ENCODE results near the gene SYK. TPM values are rescaled to one million over a fixed set of nuclear protein-coding genes. Genes with fewer than 3 reads are reported as not detected.

Gene SYK
- total and polyA plus RNA-seq, 2 of the 13 experiments (the other 11 are each of a cell fraction or from before 2014, with no cell fraction given) = not detected

DNA sequence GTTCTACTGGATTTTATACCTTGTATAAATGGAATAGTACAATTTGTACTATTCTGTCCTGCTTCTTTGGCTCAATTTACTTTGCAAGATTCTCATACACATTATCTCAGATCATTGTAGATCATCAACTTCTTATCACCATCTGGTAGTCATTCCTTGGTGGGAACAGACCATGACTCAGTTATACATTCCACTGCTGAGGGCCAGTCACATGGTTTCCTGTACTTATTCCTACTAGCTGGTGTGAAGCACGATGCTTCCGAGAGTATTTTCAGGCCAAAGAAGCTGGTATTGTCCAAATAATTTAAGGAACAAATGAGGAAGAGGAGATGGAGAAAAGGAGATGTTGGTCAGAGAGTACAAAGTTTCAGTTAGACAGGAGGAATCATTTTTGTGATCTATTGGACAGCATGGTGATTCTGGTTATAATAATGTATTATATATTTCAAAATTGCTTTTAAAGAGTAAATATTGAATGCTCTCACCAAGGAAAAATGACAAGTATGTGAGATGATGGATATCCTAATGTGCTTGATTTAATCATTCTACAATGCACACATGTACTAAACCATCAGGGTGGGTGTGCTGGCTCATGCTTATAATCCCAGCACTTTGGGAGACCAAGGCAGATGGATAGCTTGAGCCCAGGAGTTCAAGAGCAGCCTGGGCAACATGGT lies 124.1 kb downstream of the SYK start:
- H3K9me3 ChIP-seq (ENCODE audit: low read length) = no peaks in the 10 kb centered on the region
- no peak for FAIRE-seq
- TF ChIP-seq, protein P1, sequence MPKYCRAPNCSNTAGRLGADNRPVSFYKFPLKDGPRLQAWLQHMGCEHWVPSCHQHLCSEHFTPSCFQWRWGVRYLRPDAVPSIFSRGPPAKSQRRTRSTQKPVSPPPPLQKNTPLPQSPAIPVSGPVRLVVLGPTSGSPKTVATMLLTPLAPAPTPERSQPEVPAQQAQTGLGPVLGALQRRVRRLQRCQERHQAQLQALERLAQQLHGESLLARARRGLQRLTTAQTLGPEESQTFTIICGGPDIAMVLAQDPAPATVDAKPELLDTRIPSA (CRISPR knock-in tag; IDR thresholded peaks at IDR 0.05; ENCODE audit: borderline replicate concordance) = no peak
- TF ChIP-seq HES4 (CRISPR knock-in tag; IDR thresholded peaks at IDR 0.05; ENCODE audit: borderline replicate concordance) = no peak
- TF ChIP-seq ZNF510 (CRISPR knock-in tag; IDR thresholded peaks at IDR 0.05; ENCODE audit: low read depth) = no peak
- no peak for TF ChIP-seq PHB2 (IDR thresholded peaks at IDR 0.05; ENCODE audit: partially characterized antibody)
- TF ChIP-seq, protein P2, sequence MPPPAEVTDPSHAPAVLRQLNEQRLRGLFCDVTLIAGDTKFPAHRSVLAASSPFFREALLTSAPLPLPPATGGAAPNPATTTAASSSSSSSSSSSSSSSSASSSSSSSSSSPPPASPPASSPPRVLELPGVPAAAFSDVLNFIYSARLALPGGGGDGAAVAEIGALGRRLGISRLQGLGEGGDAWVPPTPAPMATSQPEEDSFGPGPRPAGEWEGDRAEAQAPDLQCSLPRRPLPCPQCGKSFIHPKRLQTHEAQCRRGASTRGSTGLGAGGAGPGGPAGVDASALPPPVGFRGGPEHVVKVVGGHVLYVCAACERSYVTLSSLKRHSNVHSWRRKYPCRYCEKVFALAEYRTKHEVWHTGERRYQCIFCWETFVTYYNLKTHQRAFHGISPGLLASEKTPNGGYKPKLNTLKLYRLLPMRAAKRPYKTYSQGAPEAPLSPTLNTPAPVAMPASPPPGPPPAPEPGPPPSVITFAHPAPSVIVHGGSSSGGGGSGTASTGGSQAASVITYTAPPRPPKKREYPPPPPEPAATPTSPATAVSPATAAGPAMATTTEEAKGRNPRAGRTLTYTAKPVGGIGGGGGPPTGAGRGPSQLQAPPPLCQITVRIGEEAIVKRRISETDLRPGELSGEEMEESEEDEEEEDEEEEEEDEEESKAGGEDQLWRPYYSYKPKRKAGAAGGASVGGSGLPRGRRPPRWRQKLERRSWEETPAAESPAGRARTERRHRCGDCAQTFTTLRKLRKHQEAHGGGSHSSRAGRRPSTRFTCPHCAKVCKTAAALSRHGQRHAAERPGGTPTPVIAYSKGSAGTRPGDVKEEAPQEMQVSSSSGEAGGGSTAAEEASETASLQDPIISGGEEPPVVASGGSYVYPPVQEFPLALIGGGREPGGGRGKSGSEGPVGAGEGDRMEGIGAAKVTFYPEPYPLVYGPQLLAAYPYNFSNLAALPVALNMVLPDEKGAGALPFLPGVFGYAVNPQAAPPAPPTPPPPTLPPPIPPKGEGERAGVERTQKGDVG (CRISPR knock-in tag; IDR thresholded peaks at IDR 0.05; ENCODE audit: borderline replicate concordance) = no peak
- TF ChIP-seq, protein P3, sequence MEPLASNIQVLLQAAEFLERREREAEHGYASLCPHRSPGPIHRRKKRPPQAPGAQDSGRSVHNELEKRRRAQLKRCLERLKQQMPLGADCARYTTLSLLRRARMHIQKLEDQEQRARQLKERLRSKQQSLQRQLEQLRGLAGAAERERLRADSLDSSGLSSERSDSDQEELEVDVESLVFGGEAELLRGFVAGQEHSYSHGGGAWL (CRISPR knock-in tag; IDR thresholded peaks at IDR 0.05) = no peak
- TF ChIP-seq, protein P4, sequence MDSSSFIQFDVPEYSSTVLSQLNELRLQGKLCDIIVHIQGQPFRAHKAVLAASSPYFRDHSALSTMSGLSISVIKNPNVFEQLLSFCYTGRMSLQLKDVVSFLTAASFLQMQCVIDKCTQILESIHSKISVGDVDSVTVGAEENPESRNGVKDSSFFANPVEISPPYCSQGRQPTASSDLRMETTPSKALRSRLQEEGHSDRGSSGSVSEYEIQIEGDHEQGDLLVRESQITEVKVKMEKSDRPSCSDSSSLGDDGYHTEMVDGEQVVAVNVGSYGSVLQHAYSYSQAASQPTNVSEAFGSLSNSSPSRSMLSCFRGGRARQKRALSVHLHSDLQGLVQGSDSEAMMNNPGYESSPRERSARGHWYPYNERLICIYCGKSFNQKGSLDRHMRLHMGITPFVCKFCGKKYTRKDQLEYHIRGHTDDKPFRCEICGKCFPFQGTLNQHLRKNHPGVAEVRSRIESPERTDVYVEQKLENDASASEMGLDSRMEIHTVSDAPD (CRISPR knock-in tag; IDR thresholded peaks at IDR 0.05) = no peak
- no peak for TF ChIP-seq ZNF121 (CRISPR knock-in tag; IDR thresholded peaks at IDR 0.05)
- TF ChIP-seq, protein P5, sequence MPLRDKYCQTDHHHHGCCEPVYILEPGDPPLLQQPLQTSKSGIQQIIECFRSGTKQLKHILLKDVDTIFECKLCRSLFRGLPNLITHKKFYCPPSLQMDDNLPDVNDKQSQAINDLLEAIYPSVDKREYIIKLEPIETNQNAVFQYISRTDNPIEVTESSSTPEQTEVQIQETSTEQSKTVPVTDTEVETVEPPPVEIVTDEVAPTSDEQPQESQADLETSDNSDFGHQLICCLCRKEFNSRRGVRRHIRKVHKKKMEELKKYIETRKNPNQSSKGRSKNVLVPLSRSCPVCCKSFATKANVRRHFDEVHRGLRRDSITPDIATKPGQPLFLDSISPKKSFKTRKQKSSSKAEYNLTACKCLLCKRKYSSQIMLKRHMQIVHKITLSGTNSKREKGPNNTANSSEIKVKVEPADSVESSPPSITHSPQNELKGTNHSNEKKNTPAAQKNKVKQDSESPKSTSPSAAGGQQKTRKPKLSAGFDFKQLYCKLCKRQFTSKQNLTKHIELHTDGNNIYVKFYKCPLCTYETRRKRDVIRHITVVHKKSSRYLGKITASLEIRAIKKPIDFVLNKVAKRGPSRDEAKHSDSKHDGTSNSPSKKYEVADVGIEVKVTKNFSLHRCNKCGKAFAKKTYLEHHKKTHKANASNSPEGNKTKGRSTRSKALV (CRISPR knock-in tag; IDR thresholded peaks at IDR 0.05) = no peak
- TF ChIP-seq ZMYM2 (CRISPR knock-in tag; IDR thresholded peaks at IDR 0.05) = no peak
- TF ChIP-seq CEBPG (CRISPR knock-in tag; IDR thresholded peaks at IDR 0.05) = no peak
- TF ChIP-seq RFXANK (CRISPR knock-in tag; IDR thresholded peaks at IDR 0.05) = no peak
- TF ChIP-seq, protein P6, sequence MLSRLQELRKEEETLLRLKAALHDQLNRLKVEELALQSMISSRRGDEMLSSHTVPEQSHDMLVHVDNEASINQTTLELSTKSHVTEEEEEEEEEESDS (CRISPR knock-in tag; IDR thresholded peaks at IDR 0.05; ENCODE audit: borderline replicate concordance) = no peak

More for the DNA sequence above, 124.1 kb downstream of the SYK start:
- Histone ChIP-seq H3K27me3 (ENCODE audit: control insufficient read depth in 1 of 2, insufficient read depth in 2 of 2, low read length in 2 of 2) (peaks cover 3 to 29% of the 10 kb centered on the region in 2 experiments; a peak in 3 of 5 replicates), H3K36me3 (replicated peaks in 1 of 2; ENCODE audit: control insufficient read depth in 1 of 2, insufficient read depth in 2 of 2, low read length in 2 of 2) (no peaks in the 10 kb centered on the region), H3K79me2 (ENCODE audit: insufficient read depth, low read length) (no peaks in the 10 kb centered on the region), H3K27ac (ENCODE audit: extremely low read length, insufficient read depth, low read length) (no peak overlapping the region), H3K4me3 (replicated peaks in 1 of 3; ENCODE audit: insufficient read depth in 1 of 3, low read depth in 2 of 3, low read length in 3 of 3) (no peak overlapping the region), H3K9ac (ENCODE audit: insufficient read depth, low read depth, low read length) (no peak overlapping the region), H4K20me1 (ENCODE audit: insufficient read depth, low read length) (no peaks in the 10 kb centered on the region), H2AFZ (ENCODE audit: low read length) (no peak overlapping the region), H3K4me2 (ENCODE audit: low read depth, low read length) (no peak overlapping the region), H3K4me1 (ENCODE audit: insufficient read depth, low read length) (no peaks in the 10 kb centered on the region)
- in situ Hi-C loops (cut with HindIII; ENCODE audit: extremely low pct_ligation_motif_present, low pct_unique_long_range_greater_than_20kb) = no loop called here
- POLR2A ChIA-PET = no interaction called here
- no peak for DNase-seq (ENCODE audit: low spot score)
- CTCF ChIA-PET (ENCODE audit: low intra/inter-chr PET ratio, low total read pairs) = no interaction called here
- intact Hi-C loops (cut with micrococcal nuclease; ENCODE audit: unreplicated experiment) = no loop called here
- WGBS (ENCODE audit: low lambda C conversion rate) = 30% methylated on average over 2 of the region's 2 CpGs
- no peak for ATAC-seq
- no TSS peak for BruUV-seq (replicated peaks)
